ENCODE measurements around the gene GLYAT.

The GLYAT gene, protein sequence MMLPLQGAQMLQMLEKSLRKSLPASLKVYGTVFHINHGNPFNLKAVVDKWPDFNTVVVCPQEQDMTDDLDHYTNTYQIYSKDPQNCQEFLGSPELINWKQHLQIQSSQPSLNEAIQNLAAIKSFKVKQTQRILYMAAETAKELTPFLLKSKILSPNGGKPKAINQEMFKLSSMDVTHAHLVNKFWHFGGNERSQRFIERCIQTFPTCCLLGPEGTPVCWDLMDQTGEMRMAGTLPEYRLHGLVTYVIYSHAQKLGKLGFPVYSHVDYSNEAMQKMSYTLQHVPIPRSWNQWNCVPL

DNA sequence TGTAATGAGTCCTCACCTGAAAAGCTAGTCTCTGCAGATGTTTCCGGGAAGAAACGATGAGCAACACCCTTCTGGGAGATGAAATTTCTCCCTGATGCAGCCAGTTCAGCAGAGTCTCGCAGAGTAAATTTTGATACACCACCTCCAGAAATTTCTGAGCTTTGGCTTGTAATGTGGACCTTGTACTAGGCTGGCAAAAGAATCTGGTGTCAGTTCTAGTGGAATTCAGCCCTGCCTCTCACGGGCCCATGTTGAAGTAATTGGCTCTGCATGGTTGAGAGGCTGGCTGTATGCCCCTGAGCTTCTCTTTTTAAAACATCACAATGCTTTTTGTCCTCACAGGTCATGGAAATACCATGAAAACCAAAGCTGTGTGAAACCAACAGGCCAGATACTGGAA lies at the start of gene GLYAT:
GLYAT (minus strand) TSS at position 125 of the 400 bp plus-strand sequence. CDS start 7,447 bp downstream, outside the sequence.
- Histone ChIP-seq H3K4me1 (ENCODE audit: control insufficient read depth in 5 of 5, insufficient read depth in 5 of 5, low read length in 5 of 5) (peaks cover 3 to 25% (median 10%) of the 10 kb centered on the region in 5 donors), H3K9ac (ENCODE audit: low read length in 5 of 5) (peak within 1 kb of the TSS in 3 of 5 donors; percentile 31 to 85 (median 75)), H3K36me3 (ENCODE audit: control insufficient read depth in 5 of 5, insufficient read depth in 5 of 5, low read length in 5 of 5) (no peaks in the 10 kb centered on the region), H3K27me3 (ENCODE audit: control insufficient read depth in 5 of 5, insufficient read depth in 4 of 5, low read length in 5 of 5) (no peaks in the 10 kb centered on the region), H3K27ac (ENCODE audit: low read depth, low read length) (peak within 1 kb of the TSS; percentile 91), H3K4me3 (ENCODE audit: low read depth in 1 of 5, low read length in 5 of 5) (peak within 1 kb of the TSS; percentile 41 to 78 (median 63)), H3K9me3 (ENCODE audit: control insufficient read depth in 5 of 5, low read length in 5 of 5) (no peaks in the 10 kb centered on the region)

DNA sequence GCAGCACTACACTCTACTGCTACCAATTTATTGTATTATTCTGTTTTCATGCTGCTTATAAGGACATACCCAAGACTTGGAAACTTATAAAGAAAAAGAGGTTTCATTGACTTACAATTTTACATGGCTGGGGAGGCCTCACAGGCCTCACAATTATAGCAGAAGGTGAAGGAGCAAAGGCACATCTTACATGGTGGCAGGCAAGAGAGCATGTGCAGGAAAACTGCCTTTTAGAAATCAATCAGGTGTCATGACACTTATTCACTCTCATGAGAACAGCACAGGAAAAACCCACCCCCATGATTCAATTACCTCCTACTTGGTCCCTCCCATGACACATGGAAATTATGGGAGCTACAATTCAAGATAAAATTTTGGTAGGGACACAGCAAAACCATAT lies 49.6 kb upstream of the GLYAT start:
- Histone ChIP-seq H3K9ac (ENCODE audit: low read length in 5 of 5) (no peak overlapping the region), H3K36me3 (ENCODE audit: control insufficient read depth in 5 of 5, insufficient read depth in 5 of 5, low read length in 5 of 5) (no peaks in the 10 kb centered on the region), H3K4me1 (ENCODE audit: control insufficient read depth in 5 of 5, insufficient read depth in 5 of 5, low read length in 5 of 5) (no peaks in the 10 kb centered on the region), H3K27ac (ENCODE audit: low read depth, low read length) (no peak overlapping the region), H3K27me3 (ENCODE audit: control insufficient read depth in 5 of 5, insufficient read depth in 4 of 5, low read length in 5 of 5) (no peaks in the 10 kb centered on the region), H3K4me3 (ENCODE audit: low read depth in 1 of 5, low read length in 5 of 5) (no peak overlapping the region), H3K9me3 (ENCODE audit: control insufficient read depth in 5 of 5, low read length in 5 of 5) (no peaks in the 10 kb centered on the region)

DNA sequence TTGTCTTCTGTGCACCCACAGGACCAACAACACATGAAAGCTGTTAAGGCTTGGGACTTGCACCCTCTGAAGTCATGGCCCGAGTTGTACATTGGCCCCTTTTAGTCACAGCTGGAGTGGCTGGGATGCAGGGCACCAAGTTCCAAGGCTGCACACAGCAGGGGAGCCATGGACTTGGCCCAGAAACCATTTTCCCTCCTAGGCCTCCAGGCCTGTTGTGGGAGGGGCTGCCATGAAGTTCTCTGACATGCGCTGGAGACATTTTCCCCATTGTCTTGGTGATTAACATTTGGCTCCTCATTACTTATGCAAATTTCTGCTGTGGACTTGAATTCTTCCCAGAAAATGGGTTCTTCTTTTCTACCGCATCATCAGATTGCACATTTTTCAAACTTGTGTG lies 48.8 kb upstream of the GLYAT start:
- H3K27me3 ChIP-seq (ENCODE audit: control insufficient read depth in 5 of 5, insufficient read depth in 4 of 5, low read length in 5 of 5), result no peaks in the 10 kb centered on the region
- H3K9me3 ChIP-seq (ENCODE audit: control insufficient read depth in 5 of 5, low read length in 5 of 5), result no peaks in the 10 kb centered on the region
- H3K4me3 ChIP-seq (ENCODE audit: low read depth in 1 of 5, low read length in 5 of 5), result no peak overlapping the region
- no peaks in the 10 kb centered on the region for H3K4me1 ChIP-seq (ENCODE audit: control insufficient read depth in 5 of 5, insufficient read depth in 5 of 5, low read length in 5 of 5)
- no peaks in the 10 kb centered on the region for H3K36me3 ChIP-seq (ENCODE audit: control insufficient read depth in 5 of 5, insufficient read depth in 5 of 5, low read length in 5 of 5)
- H3K9ac ChIP-seq (ENCODE audit: low read length in 5 of 5), result no peak overlapping the region
- H3K27ac ChIP-seq (ENCODE audit: low read depth, low read length), result no peak overlapping the region

DNA sequence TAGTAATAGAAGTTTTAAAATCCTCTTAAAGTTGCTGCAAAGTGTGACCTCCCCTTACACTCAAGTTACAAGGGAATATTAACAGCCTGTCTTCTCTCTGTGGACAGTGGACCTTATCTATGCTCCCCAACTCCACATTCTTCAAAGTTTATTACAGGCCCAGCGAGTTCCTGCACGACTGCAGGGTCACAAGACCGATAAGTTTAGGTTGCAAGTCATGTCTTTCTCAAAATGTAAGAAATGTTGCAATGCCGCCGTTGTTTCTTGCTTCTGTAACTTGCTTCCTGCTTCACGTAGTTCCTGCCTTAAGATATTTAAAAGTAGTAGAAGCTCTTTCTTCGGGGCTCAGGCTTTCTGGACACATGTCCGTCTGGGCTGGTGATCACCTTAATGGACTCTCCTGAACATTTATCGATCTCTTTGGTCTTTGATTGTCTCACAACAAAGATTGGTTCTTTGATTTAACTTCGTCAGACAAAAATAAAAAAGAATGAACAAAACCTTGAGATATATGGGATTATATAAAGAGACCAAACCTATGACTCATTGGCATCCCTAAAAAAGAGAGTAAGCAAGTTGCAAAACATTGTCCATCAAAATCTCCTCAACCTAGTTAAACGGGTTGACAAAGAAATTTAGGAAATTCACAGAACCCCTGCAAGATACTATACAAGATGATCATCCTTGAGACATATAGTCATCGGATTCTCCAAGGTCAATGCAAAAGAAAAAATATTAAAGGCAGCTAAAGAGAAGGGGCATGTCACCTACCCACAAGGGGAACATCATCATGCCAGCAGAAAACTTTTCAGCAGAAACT lies 45.4 kb upstream of the GLYAT start:
- Histone ChIP-seq H3K4me1 (ENCODE audit: control insufficient read depth in 5 of 5, insufficient read depth in 5 of 5, low read length in 5 of 5) (peaks cover 0 to 13% (median 6%) of the 10 kb centered on the region in 5 donors), H3K9ac (ENCODE audit: low read length in 5 of 5) (no peak overlapping the region), H3K27me3 (ENCODE audit: control insufficient read depth in 5 of 5, insufficient read depth in 4 of 5, low read length in 5 of 5) (no peaks in the 10 kb centered on the region), H3K27ac (ENCODE audit: low read depth, low read length) (no peak overlapping the region), H3K36me3 (ENCODE audit: control insufficient read depth in 5 of 5, insufficient read depth in 5 of 5, low read length in 5 of 5) (no peaks in the 10 kb centered on the region), H3K9me3 (ENCODE audit: control insufficient read depth in 5 of 5, low read length in 5 of 5) (no peaks in the 10 kb centered on the region), H3K4me3 (ENCODE audit: low read depth in 1 of 5, low read length in 5 of 5) (no peak overlapping the region)

DNA sequence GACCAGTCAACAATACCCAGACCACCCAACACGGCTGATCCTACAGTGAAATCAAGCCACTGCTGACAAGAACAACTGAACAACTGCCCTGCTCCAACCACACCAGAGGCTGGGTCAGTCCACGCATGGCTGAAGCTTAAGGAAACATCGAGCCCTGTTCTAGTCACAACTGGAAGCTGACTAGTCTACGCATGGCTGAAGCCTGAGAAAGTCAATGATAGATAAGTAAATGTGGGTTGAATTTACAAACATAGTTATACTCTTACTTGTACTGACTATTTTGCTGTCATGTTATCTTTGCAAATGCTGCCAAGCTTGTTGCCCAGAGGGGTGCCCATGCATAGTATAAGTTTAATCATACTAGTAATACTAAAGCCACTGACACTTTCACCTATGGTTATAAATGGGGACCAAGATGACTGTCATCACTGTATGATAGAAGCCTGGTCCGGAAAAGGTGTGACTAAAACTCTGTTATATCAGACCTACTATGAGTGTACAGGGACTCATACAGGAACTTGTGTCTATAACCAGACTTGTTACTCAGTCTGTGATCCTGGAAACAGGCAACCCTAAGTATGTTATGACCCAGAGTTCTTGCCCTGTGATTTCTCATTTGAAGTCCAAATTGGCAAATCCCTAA lies 43.4 kb upstream of the GLYAT start:
- Histone ChIP-seq H3K27ac (ENCODE audit: low read depth, low read length) (no peak overlapping the region), H3K36me3 (ENCODE audit: control insufficient read depth in 5 of 5, insufficient read depth in 5 of 5, low read length in 5 of 5) (no peaks in the 10 kb centered on the region), H3K27me3 (ENCODE audit: control insufficient read depth in 5 of 5, insufficient read depth in 4 of 5, low read length in 5 of 5) (no peaks in the 10 kb centered on the region), H3K4me3 (ENCODE audit: low read depth in 1 of 5, low read length in 5 of 5) (no peak overlapping the region), H3K9ac (ENCODE audit: low read length in 5 of 5) (no peak overlapping the region), H3K4me1 (ENCODE audit: control insufficient read depth in 5 of 5, insufficient read depth in 5 of 5, low read length in 5 of 5) (peaks cover 0 to 23% (median 13%) of the 10 kb centered on the region in 5 donors), H3K9me3 (ENCODE audit: control insufficient read depth in 5 of 5, low read length in 5 of 5) (no peaks in the 10 kb centered on the region)

DNA sequence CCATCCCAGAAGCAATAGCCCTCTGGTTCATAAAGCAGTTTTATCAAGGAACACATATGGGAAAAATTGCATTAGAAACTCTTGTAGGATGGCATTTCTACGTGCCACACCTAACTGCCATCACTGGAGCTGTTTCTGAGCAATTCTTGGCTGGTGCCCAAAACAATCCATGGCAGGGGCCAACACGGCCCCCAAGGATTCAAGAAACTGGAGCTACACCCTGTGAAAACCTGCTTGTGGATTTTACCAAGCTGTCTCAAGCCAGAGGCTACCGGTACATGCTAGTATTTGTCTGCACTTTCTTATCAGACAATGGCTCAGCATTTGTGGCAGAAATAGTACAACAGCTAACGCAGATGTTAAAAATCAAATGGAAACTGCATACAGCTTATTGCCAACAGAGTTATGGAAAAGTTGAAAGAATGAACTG lies 42.4 kb upstream of the GLYAT start:
- Histone ChIP-seq H3K27ac (ENCODE audit: low read depth, low read length) (no peak overlapping the region), H3K36me3 (ENCODE audit: control insufficient read depth in 5 of 5, insufficient read depth in 5 of 5, low read length in 5 of 5) (no peaks in the 10 kb centered on the region), H3K9ac (ENCODE audit: low read length in 5 of 5) (no peak overlapping the region), H3K4me1 (ENCODE audit: control insufficient read depth in 5 of 5, insufficient read depth in 5 of 5, low read length in 5 of 5) (peaks cover 0 to 28% (median 13%) of the 10 kb centered on the region in 5 donors), H3K9me3 (ENCODE audit: control insufficient read depth in 5 of 5, low read length in 5 of 5) (no peaks in the 10 kb centered on the region), H3K27me3 (ENCODE audit: control insufficient read depth in 5 of 5, insufficient read depth in 4 of 5, low read length in 5 of 5) (no peaks in the 10 kb centered on the region), H3K4me3 (ENCODE audit: low read depth in 1 of 5, low read length in 5 of 5) (no peak overlapping the region)

DNA sequence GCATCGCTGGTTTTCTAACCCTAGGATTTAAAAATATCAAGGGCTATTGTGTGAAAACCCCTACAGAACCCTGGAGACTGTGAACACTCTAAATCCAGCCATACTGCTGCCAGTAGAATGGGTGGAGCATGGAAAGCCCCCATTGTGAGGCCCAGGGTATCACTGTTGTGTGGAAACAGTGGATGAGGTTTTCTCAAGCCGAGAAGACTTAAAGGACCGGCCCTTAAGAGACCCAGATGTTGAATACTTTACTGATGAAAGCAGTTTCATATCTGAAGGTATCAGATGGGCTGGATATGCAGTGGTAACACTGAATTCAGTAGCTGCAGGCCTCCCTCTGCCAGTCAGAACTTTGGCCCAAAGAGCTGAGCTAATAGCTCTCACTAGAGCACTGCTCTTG lies 41.6 kb upstream of the GLYAT start:
- no peak overlapping the region for H3K9ac ChIP-seq (ENCODE audit: low read length in 5 of 5)
- H3K27me3 ChIP-seq (ENCODE audit: control insufficient read depth in 5 of 5, insufficient read depth in 4 of 5, low read length in 5 of 5), result no peaks in the 10 kb centered on the region
- no peak overlapping the region for H3K4me3 ChIP-seq (ENCODE audit: low read depth in 1 of 5, low read length in 5 of 5)
- H3K9me3 ChIP-seq (ENCODE audit: control insufficient read depth in 5 of 5, low read length in 5 of 5), result no peaks in the 10 kb centered on the region
- peaks cover 0 to 31% (median 13%) of the 10 kb centered on the region in 5 donors for H3K4me1 ChIP-seq (ENCODE audit: control insufficient read depth in 5 of 5, insufficient read depth in 5 of 5, low read length in 5 of 5)
- no peak overlapping the region for H3K27ac ChIP-seq (ENCODE audit: low read depth, low read length)
- no peaks in the 10 kb centered on the region for H3K36me3 ChIP-seq (ENCODE audit: control insufficient read depth in 5 of 5, insufficient read depth in 5 of 5, low read length in 5 of 5)

DNA sequence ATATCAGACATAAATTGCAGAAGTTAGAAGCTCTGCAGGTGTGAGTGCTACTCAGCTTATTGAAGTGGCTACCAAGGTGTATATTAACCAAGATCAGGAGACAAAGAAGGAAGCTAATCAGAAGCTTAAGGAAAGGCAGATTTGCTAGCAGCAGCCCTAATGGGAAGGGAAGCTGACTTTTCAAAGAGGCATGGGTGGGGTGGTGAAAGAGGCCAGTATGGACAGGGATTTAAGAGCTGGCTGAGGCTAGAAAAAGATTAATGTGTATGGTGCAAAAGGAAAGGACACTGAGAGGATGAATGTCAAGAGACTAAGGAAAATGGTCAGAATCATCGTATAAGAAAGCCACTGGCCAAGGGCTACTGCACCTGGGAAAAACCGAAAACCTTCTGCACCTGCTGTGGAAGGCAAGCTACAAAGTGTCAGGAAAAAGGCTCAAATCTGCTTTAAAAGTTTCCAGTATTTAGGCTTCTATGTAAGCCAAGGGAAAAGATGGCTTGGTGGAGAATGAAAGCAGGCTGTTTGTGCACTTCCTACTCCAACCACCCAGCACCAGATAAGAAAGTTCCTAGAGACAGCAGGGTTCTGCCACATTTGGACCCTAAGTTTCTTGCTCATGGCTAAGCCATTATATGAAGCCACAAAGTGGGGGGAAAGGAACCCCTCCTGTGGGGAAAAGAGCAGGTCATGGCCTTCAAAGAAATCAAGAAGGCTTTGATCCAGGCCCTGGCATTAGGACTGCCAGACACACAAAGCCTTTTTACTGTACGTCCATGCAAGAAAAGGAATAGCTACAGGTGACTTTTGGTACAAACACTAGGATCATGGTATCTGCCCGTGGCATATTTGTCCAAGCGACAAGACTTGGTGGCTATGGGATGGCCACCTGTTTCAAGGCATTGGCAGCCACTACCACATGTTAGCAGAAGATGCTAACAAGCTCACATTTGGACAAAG lies 40.9 kb upstream of the GLYAT start:
- Histone ChIP-seq H3K27ac (ENCODE audit: low read depth, low read length) (no peak overlapping the region), H3K27me3 (ENCODE audit: control insufficient read depth in 5 of 5, insufficient read depth in 4 of 5, low read length in 5 of 5) (no peaks in the 10 kb centered on the region), H3K4me1 (ENCODE audit: control insufficient read depth in 5 of 5, insufficient read depth in 5 of 5, low read length in 5 of 5) (peaks cover 0 to 38% (median 13%) of the 10 kb centered on the region in 5 donors), H3K9me3 (ENCODE audit: control insufficient read depth in 5 of 5, low read length in 5 of 5) (no peaks in the 10 kb centered on the region), H3K36me3 (ENCODE audit: control insufficient read depth in 5 of 5, insufficient read depth in 5 of 5, low read length in 5 of 5) (no peaks in the 10 kb centered on the region), H3K9ac (ENCODE audit: low read length in 5 of 5) (no peak overlapping the region), H3K4me3 (ENCODE audit: low read depth in 1 of 5, low read length in 5 of 5) (no peak overlapping the region)

DNA sequence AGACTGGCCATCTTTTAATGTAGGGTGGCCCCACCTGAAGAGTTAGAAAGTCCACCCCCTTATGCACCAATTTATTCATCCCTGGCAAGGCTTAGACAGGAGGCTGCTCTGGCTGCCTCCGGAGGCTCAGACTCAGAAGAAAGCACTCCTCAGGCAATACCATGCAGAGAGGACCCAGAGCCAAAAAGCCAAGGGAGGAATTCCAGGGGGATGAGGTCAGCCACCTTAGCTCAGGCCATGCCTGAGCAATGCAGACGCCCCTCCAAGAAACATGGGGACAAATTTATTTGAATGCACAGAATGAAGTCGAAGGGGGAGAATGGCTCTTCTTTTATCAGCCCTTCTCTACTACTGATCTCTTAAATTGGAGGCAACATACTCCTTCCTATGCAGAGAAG lies 39.7 kb upstream of the GLYAT start:
- H3K9me3 ChIP-seq (ENCODE audit: control insufficient read depth in 5 of 5, low read length in 5 of 5), result no peaks in the 10 kb centered on the region
- H3K4me3 ChIP-seq (ENCODE audit: low read depth in 1 of 5, low read length in 5 of 5), result no peak overlapping the region
- no peak overlapping the region for H3K9ac ChIP-seq (ENCODE audit: low read length in 5 of 5)
- H3K27me3 ChIP-seq (ENCODE audit: control insufficient read depth in 5 of 5, insufficient read depth in 4 of 5, low read length in 5 of 5), result no peaks in the 10 kb centered on the region
- H3K36me3 ChIP-seq (ENCODE audit: control insufficient read depth in 5 of 5, insufficient read depth in 5 of 5, low read length in 5 of 5), result no peaks in the 10 kb centered on the region
- H3K4me1 ChIP-seq (ENCODE audit: control insufficient read depth in 5 of 5, insufficient read depth in 5 of 5, low read length in 5 of 5), result peaks cover 0 to 41% (median 13%) of the 10 kb centered on the region in 5 donors
- H3K27ac ChIP-seq (ENCODE audit: low read depth, low read length), result no peak overlapping the region

Measured in subcutaneous abdominal adipose tissue (tissue), 5 donors.